PC-3 (cell line): ENCODE data around the gene MAP2.

Source experiments
- EZH2 ChIP-seq: fragments of 300-600 bp; sonication (generic); IDR thresholded peaks from one replicate; pipeline ENCODE4 v1.6.1; 2017; ENCODE audit warnings: antibody characterized with exemption, mild to moderate bottlenecking, low read length; ENCODE audit not compliant: unreplicated experiment
- EZH2phosphoT487 ChIP-seq: fragments of 300-600 bp; sonication (generic); IDR thresholded peaks from 2 replicates; pipeline ENCODE4 v1.6.1; 2018; ENCODE audit warnings: mild to moderate bottlenecking, antibody characterized with exemption, low read length, borderline replicate concordance
- TF ChIP-seq, protein P1 (sequence below): fragments of 300-600 bp; sonication (generic); conservative IDR thresholded peaks from 2 replicates; pipeline ENCODE4 v1.5.1; 2017; ENCODE audit warnings: antibody characterized with exemption, low read depth, mild to moderate bottlenecking, low read length

DNA sequence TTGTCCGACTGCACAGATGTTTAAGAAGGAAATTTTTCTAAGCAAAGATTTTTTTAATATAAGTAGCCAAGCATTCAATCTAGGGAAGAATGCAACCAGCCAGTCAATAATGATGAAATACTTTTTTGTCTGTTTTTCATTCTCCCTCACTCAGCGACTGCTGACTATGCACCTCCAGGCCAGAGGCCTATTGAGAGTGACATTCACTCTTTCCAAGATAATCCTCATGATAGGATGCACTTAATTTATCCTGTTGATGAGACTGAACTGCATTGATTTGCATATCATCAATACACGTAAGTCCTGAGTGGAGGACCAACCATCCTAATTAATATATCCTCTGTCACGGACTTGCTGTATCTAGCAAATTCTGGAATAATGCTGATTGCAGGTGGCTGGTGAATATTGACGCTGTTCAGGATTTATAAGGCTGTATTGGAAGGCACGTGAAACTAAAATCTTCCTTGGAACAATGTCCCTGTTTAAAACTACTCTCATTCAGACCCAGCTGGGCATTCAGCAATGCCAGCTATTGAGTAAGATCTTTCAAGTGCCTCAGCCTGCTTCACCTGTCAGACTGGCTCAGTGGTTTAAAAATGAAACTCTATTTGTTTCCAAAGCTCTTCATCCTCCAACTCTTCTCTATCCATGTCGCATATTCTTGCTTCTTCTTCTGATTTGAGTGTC is 142.2 kb downstream of the MAP2 start:
- TF ChIP-seq, protein P1, sequence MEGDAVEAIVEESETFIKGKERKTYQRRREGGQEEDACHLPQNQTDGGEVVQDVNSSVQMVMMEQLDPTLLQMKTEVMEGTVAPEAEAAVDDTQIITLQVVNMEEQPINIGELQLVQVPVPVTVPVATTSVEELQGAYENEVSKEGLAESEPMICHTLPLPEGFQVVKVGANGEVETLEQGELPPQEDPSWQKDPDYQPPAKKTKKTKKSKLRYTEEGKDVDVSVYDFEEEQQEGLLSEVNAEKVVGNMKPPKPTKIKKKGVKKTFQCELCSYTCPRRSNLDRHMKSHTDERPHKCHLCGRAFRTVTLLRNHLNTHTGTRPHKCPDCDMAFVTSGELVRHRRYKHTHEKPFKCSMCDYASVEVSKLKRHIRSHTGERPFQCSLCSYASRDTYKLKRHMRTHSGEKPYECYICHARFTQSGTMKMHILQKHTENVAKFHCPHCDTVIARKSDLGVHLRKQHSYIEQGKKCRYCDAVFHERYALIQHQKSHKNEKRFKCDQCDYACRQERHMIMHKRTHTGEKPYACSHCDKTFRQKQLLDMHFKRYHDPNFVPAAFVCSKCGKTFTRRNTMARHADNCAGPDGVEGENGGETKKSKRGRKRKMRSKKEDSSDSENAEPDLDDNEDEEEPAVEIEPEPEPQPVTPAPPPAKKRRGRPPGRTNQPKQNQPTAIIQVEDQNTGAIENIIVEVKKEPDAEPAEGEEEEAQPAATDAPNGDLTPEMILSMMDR: no peak
- TF ChIP-seq EZH2 (no peak), EZH2phosphoT487 (no peak)
